Neural cell (in vitro differentiated cells): Measurements from ENCODE around the gene ZIC4. TPM values are rescaled to one million over a fixed set of nuclear protein-coding genes. Genes with fewer than 3 reads are reported as not detected.

Experiments used
- H2AFZ ChIP-seq: fragments of 200-600, 300-800 bp; sonication (generic), shearing (Covaris generic); 2 replicates; pipeline ENCODE4 v1.6.0; 2014; ENCODE audit warnings: low read depth, mild to moderate bottlenecking, antibody characterized with exemption, low read length, moderate library complexity
- H3F3A ChIP-seq: fragments of 200-600 bp; shearing (Covaris generic); 2 replicates; pipeline ENCODE4 v1.6.1; 2016; ENCODE audit warnings: mild to moderate bottlenecking, moderate library complexity, mixed read lengths, antibody characterized with exemption, low read length; ENCODE audit not compliant: insufficient read depth, poor library complexity, severe bottlenecking
- H3K27ac ChIP-seq: fragments of 200-600, 300-800 bp; sonication (generic), shearing (Covaris generic); 2 replicates; pipeline ENCODE4 v1.5.1; 2014; ENCODE audit warnings: mild to moderate bottlenecking, low read length, moderate library complexity
- H3K27me3 ChIP-seq: fragments of 300-800, 200-600 bp; sonication (generic), shearing (Covaris generic); 2 replicates; pipeline ENCODE4 v1.6.0; 2014; ENCODE audit warnings: mild to moderate bottlenecking, low read depth, low read length, moderate library complexity; ENCODE audit not compliant: insufficient read depth
- H3K36me3 ChIP-seq: fragments of 300-800, 200-600 bp; sonication (generic), shearing (Covaris generic); 2 replicates; pipeline ENCODE4 v1.5.1; 2014; ENCODE audit warnings: mild to moderate bottlenecking, antibody characterized with exemption, low read length, moderate library complexity; ENCODE audit not compliant: insufficient read depth
- H3K4me2 ChIP-seq: fragments of 300-800, 200-600 bp; sonication (generic), shearing (Covaris generic); 2 replicates; pipeline ENCODE4 v1.6.0; 2014; ENCODE audit warnings: mild to moderate bottlenecking, low read length
- H3K4me3 ChIP-seq: fragments of 300-800, 200-600 bp; sonication (generic), shearing (Covaris generic); 2 replicates; pipeline ENCODE4 v1.5.1; 2014; ENCODE audit warnings: mild to moderate bottlenecking, low read length, moderate library complexity
- H3K79me2 ChIP-seq: fragments of 200-600 bp; shearing (Covaris generic); replicated peaks from 2 replicates; pipeline ENCODE4 v1.6.0; 2014; ENCODE audit warnings: mild to moderate bottlenecking, low read length, moderate library complexity; ENCODE audit not compliant: insufficient read depth
- H3K9ac ChIP-seq: fragments of 300-800, 200-600 bp; sonication (generic), shearing (Covaris generic); 2 replicates; pipeline ENCODE4 v1.6.1; 2016; ENCODE audit warnings: mild to moderate bottlenecking, low read length, mixed read lengths
- H3K9me2 ChIP-seq: fragments of 200-600 bp; shearing (Covaris generic); 2 replicates; pipeline ENCODE4 v1.6.1; 2016; ENCODE audit warnings: mild to moderate bottlenecking, low read length, mixed read lengths; ENCODE audit not compliant: insufficient read depth
- H3K9me3 ChIP-seq: fragments of 200-600, 300-800 bp; sonication (generic), shearing (Covaris generic); 2 replicates; pipeline ENCODE4 v1.6.1; 2016; ENCODE audit warnings: mild to moderate bottlenecking, mixed run types, low read length, moderate library complexity, mixed read lengths
- H4K20me1 ChIP-seq: fragments of 200-600 bp; shearing (Covaris generic); 2 replicates; pipeline ENCODE4 v1.6.1; 2016; ENCODE audit warnings: mild to moderate bottlenecking, mixed run types; ENCODE audit not compliant: insufficient read depth
- EP300 ChIP-seq: fragments of 450-650 bp; conservative IDR thresholded peaks from 2 replicates; pipeline ENCODE4 v1.6.1; 2014; ENCODE audit warnings: antibody characterized with exemption, mild to moderate bottlenecking, moderate library complexity; ENCODE audit not compliant: poor library complexity, severe bottlenecking
- EZH2 ChIP-seq: fragments of 200-600, 300-800 bp; shearing (Covaris generic), sonication (generic); IDR thresholded peaks from 2 replicates; pipeline ENCODE4 v1.6.1; 2014; ENCODE audit warnings: antibody characterized with exemption, low read length, borderline replicate concordance, mild to moderate bottlenecking; ENCODE audit not compliant: insufficient read depth, poor library complexity, severe bottlenecking
- MXI1 ChIP-seq: fragments of 450-650 bp; conservative IDR thresholded peaks from 2 replicates; pipeline ENCODE4 v1.6.1; 2014; ENCODE audit warnings: antibody characterized with exemption, mild to moderate bottlenecking; ENCODE audit not compliant: poor library complexity, severe bottlenecking
- POLR2AphosphoS5 ChIP-seq: IDR thresholded peaks from 2 replicates; pipeline ENCODE4 v1.6.1; 2012
- RAD21 ChIP-seq: fragments of 450-650 bp; conservative IDR thresholded peaks from 2 replicates; pipeline ENCODE4 v1.6.1; 2014; ENCODE audit warnings: antibody characterized with exemption, mild to moderate bottlenecking, moderate library complexity
- SMC3 ChIP-seq: fragments of 450-650 bp; conservative IDR thresholded peaks from 2 replicates; pipeline ENCODE4 v1.6.1; 2014; ENCODE audit warnings: antibody characterized with exemption, mild to moderate bottlenecking, moderate library complexity; ENCODE audit not compliant: poor library complexity
- TAF1 ChIP-seq: IDR thresholded peaks from 2 replicates; pipeline ENCODE4 v1.6.1; 2012; ENCODE audit warnings: low read depth
- polyA plus RNA-seq: library from polyadenylated mRNA; depleted of rRNA; stranded (reverse); fragments of >200 nt; gene quantifications from 2 replicates; pipeline ENCODE4 v1.2.3, GENCODE V29; 2014
- TF ChIP-seq, protein P1 (sequence below): fragments of 450-650 bp; IDR thresholded peaks from 2 replicates; pipeline ENCODE4 v1.5.1; 2014; ENCODE audit warnings: antibody characterized with exemption, mild to moderate bottlenecking, moderate library complexity; ENCODE audit not compliant: poor library complexity, severe bottlenecking
- TF ChIP-seq, protein P2 (sequence below): IDR thresholded peaks from 2 replicates; pipeline ENCODE4 v1.6.1; 2012; ENCODE audit warnings: borderline replicate concordance

Gene ZIC4
- polyA plus RNA-seq, 1 donor from 2014 or later: 8.6 TPM

DNA sequence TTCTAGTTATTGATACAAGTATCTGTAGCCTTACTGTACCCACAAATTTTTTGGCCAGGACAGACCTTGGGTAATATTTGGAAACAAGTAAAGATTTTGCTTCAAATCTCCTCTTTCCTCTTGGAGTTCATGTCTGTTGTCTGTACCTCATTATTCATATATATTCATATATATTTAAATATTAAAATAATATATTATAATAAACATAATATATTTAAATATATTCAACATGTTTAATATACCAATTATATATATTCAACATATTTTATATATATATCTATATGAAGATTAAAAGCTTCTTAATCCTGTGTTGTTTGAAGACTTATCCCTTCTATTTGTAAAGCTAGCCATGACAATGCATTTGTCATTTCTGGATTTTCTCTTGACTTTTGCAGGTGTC, 40.9 kb upstream of the ZIC4 start:
- TF ChIP-seq EZH2 (no peak), RAD21 (no peak), MXI1 (no peak), EP300 (no peak), SMC3 (no peak), POLR2AphosphoS5 (no peak), TAF1 (no peak)
- TF ChIP-seq, protein P1, sequence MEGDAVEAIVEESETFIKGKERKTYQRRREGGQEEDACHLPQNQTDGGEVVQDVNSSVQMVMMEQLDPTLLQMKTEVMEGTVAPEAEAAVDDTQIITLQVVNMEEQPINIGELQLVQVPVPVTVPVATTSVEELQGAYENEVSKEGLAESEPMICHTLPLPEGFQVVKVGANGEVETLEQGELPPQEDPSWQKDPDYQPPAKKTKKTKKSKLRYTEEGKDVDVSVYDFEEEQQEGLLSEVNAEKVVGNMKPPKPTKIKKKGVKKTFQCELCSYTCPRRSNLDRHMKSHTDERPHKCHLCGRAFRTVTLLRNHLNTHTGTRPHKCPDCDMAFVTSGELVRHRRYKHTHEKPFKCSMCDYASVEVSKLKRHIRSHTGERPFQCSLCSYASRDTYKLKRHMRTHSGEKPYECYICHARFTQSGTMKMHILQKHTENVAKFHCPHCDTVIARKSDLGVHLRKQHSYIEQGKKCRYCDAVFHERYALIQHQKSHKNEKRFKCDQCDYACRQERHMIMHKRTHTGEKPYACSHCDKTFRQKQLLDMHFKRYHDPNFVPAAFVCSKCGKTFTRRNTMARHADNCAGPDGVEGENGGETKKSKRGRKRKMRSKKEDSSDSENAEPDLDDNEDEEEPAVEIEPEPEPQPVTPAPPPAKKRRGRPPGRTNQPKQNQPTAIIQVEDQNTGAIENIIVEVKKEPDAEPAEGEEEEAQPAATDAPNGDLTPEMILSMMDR: no peak
- TF ChIP-seq, protein P2, sequence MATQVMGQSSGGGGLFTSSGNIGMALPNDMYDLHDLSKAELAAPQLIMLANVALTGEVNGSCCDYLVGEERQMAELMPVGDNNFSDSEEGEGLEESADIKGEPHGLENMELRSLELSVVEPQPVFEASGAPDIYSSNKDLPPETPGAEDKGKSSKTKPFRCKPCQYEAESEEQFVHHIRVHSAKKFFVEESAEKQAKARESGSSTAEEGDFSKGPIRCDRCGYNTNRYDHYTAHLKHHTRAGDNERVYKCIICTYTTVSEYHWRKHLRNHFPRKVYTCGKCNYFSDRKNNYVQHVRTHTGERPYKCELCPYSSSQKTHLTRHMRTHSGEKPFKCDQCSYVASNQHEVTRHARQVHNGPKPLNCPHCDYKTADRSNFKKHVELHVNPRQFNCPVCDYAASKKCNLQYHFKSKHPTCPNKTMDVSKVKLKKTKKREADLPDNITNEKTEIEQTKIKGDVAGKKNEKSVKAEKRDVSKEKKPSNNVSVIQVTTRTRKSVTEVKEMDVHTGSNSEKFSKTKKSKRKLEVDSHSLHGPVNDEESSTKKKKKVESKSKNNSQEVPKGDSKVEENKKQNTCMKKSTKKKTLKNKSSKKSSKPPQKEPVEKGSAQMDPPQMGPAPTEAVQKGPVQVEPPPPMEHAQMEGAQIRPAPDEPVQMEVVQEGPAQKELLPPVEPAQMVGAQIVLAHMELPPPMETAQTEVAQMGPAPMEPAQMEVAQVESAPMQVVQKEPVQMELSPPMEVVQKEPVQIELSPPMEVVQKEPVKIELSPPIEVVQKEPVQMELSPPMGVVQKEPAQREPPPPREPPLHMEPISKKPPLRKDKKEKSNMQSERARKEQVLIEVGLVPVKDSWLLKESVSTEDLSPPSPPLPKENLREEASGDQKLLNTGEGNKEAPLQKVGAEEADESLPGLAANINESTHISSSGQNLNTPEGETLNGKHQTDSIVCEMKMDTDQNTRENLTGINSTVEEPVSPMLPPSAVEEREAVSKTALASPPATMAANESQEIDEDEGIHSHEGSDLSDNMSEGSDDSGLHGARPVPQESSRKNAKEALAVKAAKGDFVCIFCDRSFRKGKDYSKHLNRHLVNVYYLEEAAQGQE: no peak
- no peak overlapping the region for H3K4me2 ChIP-seq
- H3F3A ChIP-seq: no peaks in the 10 kb centered on the region
- no peaks in the 10 kb centered on the region for H3K27me3 ChIP-seq
- no peaks in the 10 kb centered on the region for H3K9me3 ChIP-seq
- H3K27ac ChIP-seq: no peak overlapping the region
- H2AFZ ChIP-seq: no peak overlapping the region
- no peaks in the 10 kb centered on the region for H4K20me1 ChIP-seq
- H3K79me2 ChIP-seq: no peaks in the 10 kb centered on the region
- no peak overlapping the region for H3K4me3 ChIP-seq
- no peaks in the 10 kb centered on the region for H3K9me2 ChIP-seq
- no peaks in the 10 kb centered on the region for H3K36me3 ChIP-seq
- H3K9ac ChIP-seq: no peak overlapping the region

DNA sequence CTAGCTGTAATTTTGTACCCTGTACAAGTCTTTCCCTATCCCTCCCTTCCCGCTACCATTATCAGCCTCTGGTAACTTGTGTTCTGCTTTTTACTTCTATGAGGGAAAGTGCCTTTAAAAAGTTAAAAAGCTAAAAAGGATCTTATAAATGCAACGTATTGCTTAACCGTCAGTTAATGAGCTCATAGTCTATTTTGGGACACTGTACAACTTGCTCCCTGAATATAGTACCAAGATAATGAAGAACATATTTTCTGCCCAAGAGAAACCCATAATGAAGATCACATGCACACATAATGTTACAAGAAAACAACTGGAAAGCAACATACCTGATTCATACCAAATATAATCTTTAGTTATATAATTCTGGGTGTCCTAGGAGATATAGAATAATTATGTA, 25.4 kb upstream of the ZIC4 start:
- Histone ChIP-seq H4K20me1 (no peaks in the 10 kb centered on the region), H3K27me3 (peaks cover 1% of the 10 kb centered on the region), H2AFZ (no peak overlapping the region), H3K9me3 (no peaks in the 10 kb centered on the region), H3K36me3 (no peaks in the 10 kb centered on the region), H3K4me2 (no peak overlapping the region), H3K4me3 (no peak overlapping the region), H3K79me2 (peaks cover 13% of the 10 kb centered on the region), H3K9ac (no peak overlapping the region), H3F3A (no peaks in the 10 kb centered on the region), H3K27ac (no peak overlapping the region), H3K9me2 (no peaks in the 10 kb centered on the region)
- TF ChIP-seq, protein P2: no peak
- no peak for TF ChIP-seq TAF1
- TF ChIP-seq EZH2: no peak
- TF ChIP-seq, protein P1: no peak
- TF ChIP-seq POLR2AphosphoS5: no peak
- no peak for TF ChIP-seq MXI1
- no peak for TF ChIP-seq SMC3
- TF ChIP-seq EP300: no peak
- TF ChIP-seq RAD21: no peak
